ENCODE measurements around the gene GFPT2. TPM values are rescaled to one million over a fixed set of nuclear protein-coding genes. Genes with fewer than 3 reads are reported as not detected.
"Not testable (repeated sequence)": the region's sequence is repeated elsewhere in the genome, so short reads cannot be mapped to it uniquely, and the experiment has no call there.

The GFPT2 gene
- total and polyA plus RNA-seq, 9 of the 15 experiments (the other 6 are each of a cell fraction or from before 2014, with no cell fraction given): 0.07 to 0.14 (median 0.08) TPM; not detected in 6

GRCh38 chr5:180299526-180299925 lies 53.6 kb downstream of the GFPT2 start:
- Histone ChIP-seq H3K4me1 (replicated peaks in 1 of 2; ENCODE audit: control insufficient read depth in 2 of 2, insufficient read depth in 2 of 2, low read length in 2 of 2) (peaks cover 0 to 1% of the 10 kb centered on the region in 2 experiments; a peak in 3 of 5 replicates), H3K27ac (ENCODE audit: extremely low read depth, low read depth, low read length) (no peak overlapping the region), H2AFZ (ENCODE audit: low read depth, low read length) (no peak overlapping the region), H4K20me1 (replicated peaks; ENCODE audit: control insufficient read depth, insufficient read depth, low read length) (no peaks in the 10 kb centered on the region; the same call in 1 of the 2 replicates), H3K36me3 (ENCODE audit: control insufficient read depth, insufficient read depth, low read length) (no peaks in the 10 kb centered on the region), H3K79me2 (ENCODE audit: control insufficient read depth, insufficient read depth, low read length) (no peaks in the 10 kb centered on the region), H3K9me1 (ENCODE audit: control insufficient read depth, insufficient read depth, low read length) (no peaks in the 10 kb centered on the region), H3K9me3 (replicated peaks; ENCODE audit: control insufficient read depth, insufficient read depth, low read depth, low read length) (no peaks in the 10 kb centered on the region), H3K4me2 (ENCODE audit: insufficient read depth, low read length) (no peak overlapping the region), H3K9ac (ENCODE audit: insufficient read depth in 1 of 2, low read depth in 2 of 2, low read length in 2 of 2) (no peak overlapping the region), H3K27me3 (ENCODE audit: control insufficient read depth in 2 of 2, insufficient read depth in 2 of 2, low read length in 2 of 2) (peaks cover 25 to 30% of the 10 kb centered on the region in 2 experiments), H3K4me3 (no peak overlapping the region)
- FAIRE-seq (no peak), ATAC-seq (no peak), DNase-seq (ENCODE audit: extremely low read depth in 1 of 4, low spot score in 3 of 4) (no peak)
- no peak for TF ChIP-seq RAD51 (IDR thresholded peaks at IDR 0.05; ENCODE audit: borderline replicate concordance, low read depth)
- no peak for TF ChIP-seq TFAP4 (CRISPR knock-in tag; IDR thresholded peaks at IDR 0.05; ENCODE audit: borderline replicate concordance)
- no peak for TF ChIP-seq ZBTB43 (CRISPR knock-in tag; IDR thresholded peaks at IDR 0.05)
- TF ChIP-seq XRCC5 (IDR thresholded peaks at IDR 0.05; ENCODE audit: low read depth, low read length): no peak
- TF ChIP-seq ZNF146 (CRISPR knock-in tag; IDR thresholded peaks at IDR 0.05; ENCODE audit: unreplicated experiment): no peak
- no peak for TF ChIP-seq CHD4 (IDR thresholded peaks at IDR 0.05; ENCODE audit: insufficient read depth, insufficient replicate concordance, low read depth, low read length, poor library complexity, severe bottlenecking)
- no peak for TF ChIP-seq RBM14 (IDR thresholded peaks at IDR 0.05; ENCODE audit: borderline replicate concordance, insufficient read depth, low read depth, low read length)
- TF ChIP-seq ZBTB9 (CRISPR knock-in tag; IDR thresholded peaks at IDR 0.05): no peak
- CTCF ChIA-PET (ENCODE audit: low intra/inter-chr PET ratio): no interaction called here
- POLR2A ChIA-PET: no interaction called here
- intact Hi-C loops (cut with micrococcal nuclease) (loop anchor here (10.0 kb wide), 1 partner anchor 95 kb away; the partner anchor contains the start of gene RASGEF1C), in situ Hi-C loops (cut with MboI) (no loop called here)
- 0% methylated on average over 3 of the region's 3 CpGs for WGBS (ENCODE audit: insufficient coverage, low coverage, missing lambda C conversion rate)
- BruUV-seq (replicated peaks): no TSS peak

- H3K4me3 ChIP-seq; H4K20me1 ChIP-seq (replicated peaks; ENCODE audit: control insufficient read depth, insufficient read depth, low read length); H2AFZ ChIP-seq (ENCODE audit: low read depth, low read length); FAIRE-seq; BruUV-seq (replicated peaks); H3K79me2 ChIP-seq (ENCODE audit: control insufficient read depth, insufficient read depth, low read length); H3K9ac ChIP-seq (ENCODE audit: insufficient read depth in 1 of 2, low read depth in 2 of 2, low read length in 2 of 2); H3K4me1 ChIP-seq (replicated peaks in 1 of 2; ENCODE audit: control insufficient read depth in 2 of 2, insufficient read depth in 2 of 2, low read length in 2 of 2); H3K9me3 ChIP-seq (replicated peaks; ENCODE audit: control insufficient read depth, insufficient read depth, low read depth, low read length); H3K4me2 ChIP-seq (ENCODE audit: insufficient read depth, low read length); CTCF ChIA-PET (ENCODE audit: low intra/inter-chr PET ratio); H3K27ac ChIP-seq (ENCODE audit: extremely low read depth, low read depth, low read length); H3K9me1 ChIP-seq (ENCODE audit: control insufficient read depth, insufficient read depth, low read length); DNase-seq (ENCODE audit: extremely low read depth in 1 of 4, low spot score in 3 of 4); H3K36me3 ChIP-seq (ENCODE audit: control insufficient read depth, insufficient read depth, low read length); in situ Hi-C loops (cut with MboI); ATAC-seq: not testable (repeated sequence)
- POLR2A ChIA-PET: interaction anchor here (0.9 kb wide), 1 partner anchor 9 kb away, joined by 3 read pairs; no protein-coding TSS in a partner anchor
- 27% methylated on average over 9 of the region's 14 CpGs for WGBS (ENCODE audit: insufficient coverage, low coverage, missing lambda C conversion rate)
- H3K27me3 ChIP-seq (ENCODE audit: control insufficient read depth in 2 of 2, insufficient read depth in 2 of 2, low read length in 2 of 2): peaks cover 22 to 26% of the 10 kb centered on the region in 2 experiments
- intact Hi-C loops (cut with micrococcal nuclease): loop anchor here (10.0 kb wide), 1 partner anchor 94 kb away; the partner anchor contains the start of gene RASGEF1C
These were observed 54.1 kb downstream of the GFPT2 start for GRCh38 chr5:180299014-180299413.

Measured in K562 (cell line).